ENCODE measurements around the gene POLRMT.

The POLRMT gene

GRCh38 chr19:591099-591958 lies 42.0 kb downstream of the POLRMT start:
- ChIA-PET POLR2A (no interaction called here), CTCF (no interaction called here)
- no peak for TF ChIP-seq CTCF (IDR thresholded peaks at IDR 0.05; ENCODE audit: insufficient read depth, low read length, missing control alignments)
- H3K4me3 ChIP-seq (ENCODE audit: low read depth, low read length), result no peak overlapping the region
- no peak for DNase-seq (ENCODE audit: low read depth, low spot score)

GRCh38 chr19:590750-591098 lies 42.6 kb downstream of the POLRMT start:
- no peak for TF ChIP-seq CTCF (IDR thresholded peaks at IDR 0.05; ENCODE audit: insufficient read depth, low read length, missing control alignments)
- no peak overlapping the region; the same call in 1 of the 2 replicates for H3K4me3 ChIP-seq (ENCODE audit: low read depth, low read length)
- CTCF ChIA-PET, result no interaction called here

GRCh38 chr19:590396-590745 lies 43.0 kb downstream of the POLRMT start:
- DNase-seq (ENCODE audit: low read depth, low spot score), result no peak
- POLR2A ChIA-PET, result no interaction called here
- CTCF ChIA-PET, result no interaction called here
- peak overlapping the region; percentile 34 for H3K4me3 ChIP-seq (ENCODE audit: low read depth, low read length)
- no peak for TF ChIP-seq CTCF (IDR thresholded peaks at IDR 0.05; ENCODE audit: insufficient read depth, low read length, missing control alignments)

More at GRCh38 chr19:590750-591098, 42.6 kb downstream of the POLRMT start:
- POLR2A ChIA-PET, result no interaction called here
- no peak for DNase-seq (ENCODE audit: low read depth, low spot score)

- POLR2A ChIA-PET, result no interaction called here
- CTCF ChIA-PET, result no interaction called here
These were observed 43.5 kb downstream of the POLRMT start, which contains the start of gene HCN2 for GRCh38 chr19:589693-590395. HCN2 (plus strand) TSS chr19:589881; CDS start chr19:589946, 65 bp downstream.

GRCh38 chr19:588741-589692 lies 44.3 kb downstream of the POLRMT start:
- DNase-seq (ENCODE audit: low read depth, low spot score), result no peak
- TF ChIP-seq CTCF (IDR thresholded peaks at IDR 0.05; ENCODE audit: insufficient read depth, low read length, missing control alignments), result no peak
- ChIA-PET POLR2A (no interaction called here), CTCF (interaction anchor here (1.0 to 1.2 kb wide), 2 partner anchors 13 to 15 kb away, joined by 3 to 4 read pairs; no protein-coding TSS in a partner anchor)
- no peak overlapping the region for H3K4me3 ChIP-seq (ENCODE audit: low read depth, low read length)

More at GRCh38 chr19:589693-590395, 43.5 kb downstream of the POLRMT start, which contains the start of gene HCN2:
- peak within 1 kb of the TSS; percentile 34 for H3K4me3 ChIP-seq (ENCODE audit: low read depth, low read length)
- DNase-seq (ENCODE audit: low read depth, low spot score), result no peak
- TF ChIP-seq CTCF (IDR thresholded peaks at IDR 0.05; ENCODE audit: insufficient read depth, low read length, missing control alignments), result no peak
